ENCODE results near the gene INSR.

DNA sequence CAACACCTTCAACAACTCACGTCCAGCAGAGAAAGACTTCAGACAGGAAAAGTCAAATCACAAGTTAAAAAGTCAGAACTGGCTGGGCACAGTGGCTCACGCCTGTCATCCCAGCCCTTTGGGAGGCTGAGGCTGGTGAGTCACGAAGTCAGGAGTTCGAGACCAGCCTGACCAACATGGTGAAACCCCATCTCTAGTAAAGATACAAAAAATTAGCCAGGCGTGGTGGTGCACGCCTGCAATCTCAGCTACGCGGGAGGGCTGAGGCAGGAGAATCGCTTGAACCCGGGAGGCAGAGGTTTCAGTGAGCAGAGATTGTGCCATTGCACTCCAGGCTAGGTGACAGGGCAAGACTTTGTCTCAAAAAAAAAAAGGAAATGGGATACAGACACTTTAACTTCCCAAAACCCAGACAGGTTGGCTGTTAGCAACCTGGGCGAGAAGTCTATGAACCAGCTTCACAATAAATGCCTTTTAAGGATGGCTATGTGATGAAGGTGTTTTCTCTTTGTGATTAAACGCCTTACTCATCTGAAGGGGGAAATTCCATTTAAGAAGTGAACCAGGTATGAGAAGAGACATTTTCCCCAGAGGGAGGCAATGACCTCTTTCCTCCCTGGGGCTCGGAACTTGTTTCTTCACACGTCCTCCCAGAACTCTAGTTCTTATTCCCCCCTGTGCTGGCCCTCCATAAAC is 80.4 kb downstream of the INSR start:
- TF ChIP-seq EZH2 (IDR thresholded peaks at IDR 0.05; ENCODE audit: insufficient read depth, poor library complexity, severe bottlenecking) = no peak
- TF ChIP-seq EZH2phosphoT487 (IDR thresholded peaks at IDR 0.05; ENCODE audit: insufficient read depth, low read depth) = no peak
